WI38 (cell line): Measurements from ENCODE around the gene SERPINB1.

Source experiments
- H3K4me3 ChIP-seq: 2 replicates; pipeline ENCODE4 v1.5.1; 2011; ENCODE audit warnings: low read depth, mild to moderate bottlenecking, control low read depth, low read length
- TF ChIP-seq, protein P1 (sequence below): IDR thresholded peaks from 2 replicates; pipeline ENCODE4 v1.5.1; 2012; ENCODE audit warnings: low read depth, mild to moderate bottlenecking, control low read depth, low read length

The SERPINB1 gene

GRCh38 chr6:2830183-2830582 is 11.5 kb downstream of the SERPINB1 start:
- no peak overlapping the region for H3K4me3 ChIP-seq
- TF ChIP-seq, protein P1, sequence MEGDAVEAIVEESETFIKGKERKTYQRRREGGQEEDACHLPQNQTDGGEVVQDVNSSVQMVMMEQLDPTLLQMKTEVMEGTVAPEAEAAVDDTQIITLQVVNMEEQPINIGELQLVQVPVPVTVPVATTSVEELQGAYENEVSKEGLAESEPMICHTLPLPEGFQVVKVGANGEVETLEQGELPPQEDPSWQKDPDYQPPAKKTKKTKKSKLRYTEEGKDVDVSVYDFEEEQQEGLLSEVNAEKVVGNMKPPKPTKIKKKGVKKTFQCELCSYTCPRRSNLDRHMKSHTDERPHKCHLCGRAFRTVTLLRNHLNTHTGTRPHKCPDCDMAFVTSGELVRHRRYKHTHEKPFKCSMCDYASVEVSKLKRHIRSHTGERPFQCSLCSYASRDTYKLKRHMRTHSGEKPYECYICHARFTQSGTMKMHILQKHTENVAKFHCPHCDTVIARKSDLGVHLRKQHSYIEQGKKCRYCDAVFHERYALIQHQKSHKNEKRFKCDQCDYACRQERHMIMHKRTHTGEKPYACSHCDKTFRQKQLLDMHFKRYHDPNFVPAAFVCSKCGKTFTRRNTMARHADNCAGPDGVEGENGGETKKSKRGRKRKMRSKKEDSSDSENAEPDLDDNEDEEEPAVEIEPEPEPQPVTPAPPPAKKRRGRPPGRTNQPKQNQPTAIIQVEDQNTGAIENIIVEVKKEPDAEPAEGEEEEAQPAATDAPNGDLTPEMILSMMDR: no peak

DNA sequence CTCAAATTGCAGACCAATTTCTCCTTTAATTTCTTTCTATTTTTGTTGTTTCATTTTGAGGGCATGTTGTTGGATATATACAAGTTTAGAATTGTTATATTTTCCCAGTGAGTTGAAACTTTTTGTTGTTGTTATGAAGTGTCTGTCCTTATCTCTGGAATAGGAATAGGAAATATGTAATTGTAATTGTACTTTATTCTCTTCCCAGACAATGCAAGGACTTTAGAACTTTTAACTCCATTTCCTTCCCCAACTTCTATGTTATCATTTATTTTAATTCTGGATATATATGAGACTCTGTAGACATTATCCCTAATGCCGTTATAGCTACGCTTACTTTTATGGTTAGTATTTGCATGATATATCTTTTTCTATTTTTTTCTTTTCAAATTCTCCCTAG is 12.4 kb downstream of the SERPINB1 start:
- no peak overlapping the region for H3K4me3 ChIP-seq
- TF ChIP-seq, protein P1: no peak

DNA sequence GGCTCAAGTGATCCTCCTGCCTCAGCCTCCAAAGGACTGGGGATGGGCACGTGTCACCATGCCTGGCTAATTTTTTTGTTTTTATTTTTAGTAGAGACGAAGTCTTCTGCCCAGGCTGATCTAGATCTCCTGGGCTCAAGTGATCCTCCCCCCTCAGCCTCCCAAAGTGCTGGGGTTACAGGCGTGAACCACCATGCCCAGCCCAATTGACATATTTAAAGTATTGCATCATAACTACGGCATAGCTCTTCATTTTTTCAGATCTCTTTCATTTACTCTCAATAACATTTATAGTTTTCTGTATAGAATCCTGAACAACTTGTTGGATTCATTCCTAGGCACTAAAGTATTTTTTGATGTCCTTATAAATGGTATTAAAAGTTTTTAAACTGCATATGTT is 13.0 kb downstream of the SERPINB1 start:
- no peak overlapping the region for H3K4me3 ChIP-seq
- TF ChIP-seq, protein P1: no peak

- H3K4me3 ChIP-seq: no peak overlapping the region
Observed at GRCh38 chr6:2827142-2827541, 14.5 kb downstream of the SERPINB1 start.

GRCh38 chr6:2826131-2826530 is 15.5 kb downstream of the SERPINB1 start:
- TF ChIP-seq, protein P1: no peak
- no peak overlapping the region for H3K4me3 ChIP-seq

More at GRCh38 chr6:2827142-2827541, 14.5 kb downstream of the SERPINB1 start:
- TF ChIP-seq, protein P1: no peak

DNA sequence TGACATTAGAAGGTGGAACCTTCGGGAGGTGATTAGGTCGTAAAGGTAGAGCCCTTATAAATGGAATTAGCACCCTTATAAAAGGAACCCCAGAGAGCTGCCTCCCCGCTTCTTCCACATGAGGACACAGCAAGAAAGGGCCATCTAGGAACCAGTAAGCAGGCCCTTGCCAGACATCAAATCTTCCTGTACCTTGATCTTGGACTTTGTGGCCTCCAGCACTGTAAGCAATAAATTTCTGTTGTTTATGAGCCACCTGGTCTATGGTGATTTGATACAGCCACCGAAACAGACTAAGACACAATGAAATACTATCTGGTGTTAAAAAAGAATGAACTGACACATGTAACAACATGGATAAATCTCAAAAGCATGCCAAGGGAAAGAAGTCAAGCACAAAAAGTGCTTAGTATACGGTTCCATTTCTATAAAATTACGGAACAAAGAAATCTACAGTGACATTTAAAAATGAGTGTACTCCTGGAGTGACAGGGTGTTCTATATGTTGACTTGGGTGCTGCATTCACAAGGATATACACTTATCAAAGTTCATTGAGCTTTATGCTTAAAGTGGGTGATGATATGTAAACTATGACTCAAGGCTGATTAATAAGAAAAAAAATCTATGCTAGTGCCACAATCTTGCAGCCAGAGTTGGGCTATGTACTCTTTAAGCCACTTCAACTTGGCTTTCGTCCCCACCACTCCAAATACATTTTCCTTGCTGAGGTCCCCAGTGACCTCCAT is 18.4 kb downstream of the SERPINB1 start:
- no peak overlapping the region for H3K4me3 ChIP-seq
- TF ChIP-seq, protein P1: no peak

- TF ChIP-seq, protein P1: no peak
- no peak overlapping the region for H3K4me3 ChIP-seq
Observed at GRCh38 chr6:2821554-2821953, 20.1 kb downstream of the SERPINB1 start.
